IPS DF 19.7 (cell line): Measurements from ENCODE around the gene RNF214.

Experiments used
- DNase-seq: peaks from one replicate; pipeline ENCODE4 v3.0.0-alpha.2; 2013; ENCODE audit warnings: low read depth, low spot score

Gene RNF214

DNA sequence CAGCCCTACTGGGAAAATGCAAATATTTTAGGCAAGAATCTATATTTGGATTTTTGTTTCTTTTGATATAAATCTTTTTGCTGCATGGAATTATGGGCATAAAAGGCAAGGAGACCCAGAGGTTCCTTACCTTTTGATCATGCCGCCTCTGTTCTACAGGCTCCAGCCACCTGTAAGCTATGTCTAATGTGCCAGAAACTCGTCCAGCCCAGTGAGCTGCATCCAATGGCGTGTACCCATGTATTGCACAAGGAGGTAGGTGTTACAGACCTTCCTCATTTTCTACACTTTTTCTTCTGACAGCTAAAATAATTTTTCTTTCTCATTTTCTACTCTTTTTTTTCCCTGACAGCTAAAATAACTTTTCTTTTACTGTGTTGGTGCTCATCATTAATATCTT lies 50.5 kb downstream of the RNF214 start:
- DNase-seq: no peak

DNA sequence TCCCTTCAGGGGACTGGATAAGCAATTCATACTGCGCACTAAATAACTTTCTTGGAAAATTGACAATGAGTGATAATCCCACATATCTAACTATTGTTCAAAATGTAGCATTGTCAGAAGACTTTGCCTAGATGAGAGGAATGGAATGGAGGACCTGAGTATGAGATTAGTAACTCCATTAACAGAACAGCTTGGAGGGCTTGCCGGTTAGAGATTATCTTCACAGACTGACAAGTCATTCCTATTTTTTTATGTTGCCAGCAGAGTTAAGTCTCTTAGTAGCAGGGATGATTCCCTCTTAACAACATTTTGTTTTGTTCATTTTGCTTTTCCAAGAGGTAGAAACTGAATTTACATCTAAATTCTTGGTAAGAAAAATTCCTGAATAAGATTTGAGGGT lies 51.6 kb downstream of the RNF214 start:
- no peak for DNase-seq

DNA sequence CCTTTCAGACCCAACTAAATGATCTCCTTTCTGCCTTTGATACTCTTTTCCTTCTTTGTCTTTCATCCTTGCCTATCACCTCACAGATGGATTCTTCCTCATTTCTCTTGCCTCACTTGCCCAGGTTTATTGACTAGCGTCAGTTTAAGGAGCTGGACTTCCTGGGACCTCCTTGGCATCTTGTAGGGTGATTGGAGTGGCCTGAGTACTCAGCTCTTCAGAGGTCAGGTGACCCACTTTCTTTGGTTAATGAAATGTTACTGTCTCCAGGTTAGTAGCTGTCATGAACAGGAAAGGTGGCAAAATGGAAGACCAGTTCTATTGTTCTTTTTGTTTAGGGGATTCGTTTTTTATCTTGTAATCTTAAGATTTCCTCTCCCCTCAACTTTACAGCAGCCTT lies 54.1 kb downstream of the RNF214 start:
- no peak for DNase-seq

DNA sequence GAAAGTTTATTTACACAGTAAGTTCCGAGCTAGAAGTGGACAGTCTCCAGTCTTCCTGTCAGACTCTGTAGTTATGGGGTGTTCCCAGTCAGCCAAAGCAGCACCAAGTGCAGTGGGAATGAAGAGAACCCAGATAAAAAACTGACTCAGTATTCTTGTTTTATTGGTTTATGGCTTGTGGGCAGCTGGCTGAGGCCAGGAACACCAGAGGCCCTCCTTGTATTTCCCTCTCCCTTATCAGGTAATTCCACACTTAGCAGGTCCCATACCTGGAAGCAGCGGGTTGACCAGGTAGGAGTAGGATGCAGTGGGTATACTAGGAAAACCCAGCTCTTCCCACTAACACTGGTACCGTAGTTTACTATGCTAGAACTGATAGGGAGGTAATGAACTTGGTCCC lies 55.2 kb downstream of the RNF214 start:
- DNase-seq: no peak

DNA sequence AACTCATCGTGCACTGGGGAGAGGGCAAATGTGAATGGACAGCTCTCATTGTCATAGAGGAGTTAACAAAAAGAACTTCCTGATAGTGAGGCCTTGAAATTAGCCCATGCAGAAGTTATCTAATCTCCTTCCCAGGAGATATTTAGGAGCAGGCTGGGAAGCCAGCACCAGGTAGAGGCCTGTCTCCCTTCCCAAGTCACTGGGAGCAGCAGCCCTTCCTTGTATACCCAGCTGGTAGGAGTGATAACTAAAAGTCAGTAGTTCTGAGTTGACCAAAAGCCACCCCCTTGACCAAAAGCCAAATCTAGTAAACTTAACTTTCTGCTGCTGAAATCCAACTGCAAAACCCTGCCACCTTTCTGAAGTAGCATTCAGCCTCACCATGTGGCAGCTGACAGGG lies 57.3 kb downstream of the RNF214 start:
- no peak for DNase-seq

DNA sequence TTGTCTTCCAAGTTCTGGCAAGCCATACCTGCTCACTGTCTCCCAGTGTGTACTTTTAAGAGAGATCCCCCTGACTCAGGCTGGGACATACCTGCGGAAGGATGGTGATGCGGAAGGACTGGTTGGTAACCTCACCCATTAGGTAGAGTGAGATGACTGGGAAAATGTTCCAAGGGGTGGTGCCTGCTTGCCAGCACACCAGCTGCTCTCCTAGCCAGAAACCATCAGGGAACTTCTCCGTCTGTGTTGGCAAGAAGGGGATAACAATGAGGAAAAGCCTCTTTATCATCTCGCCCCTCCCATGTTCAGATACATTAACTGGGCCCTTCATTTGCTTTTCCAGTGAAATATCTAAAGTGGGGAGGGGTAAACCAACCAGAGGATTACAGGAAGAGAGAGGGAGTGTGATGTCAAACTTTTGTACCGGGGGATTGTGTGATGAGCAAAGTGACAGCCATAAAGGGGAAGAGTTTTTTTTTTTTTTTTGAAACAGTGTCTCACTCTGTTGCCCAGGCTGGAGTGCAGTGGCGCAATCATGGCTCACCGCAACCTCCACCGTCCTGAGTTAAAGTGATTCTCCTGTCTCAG lies 58.4 kb downstream of the RNF214 start, which contains the start of gene BACE1-AS:
Gene BACE1-AS, plus strand, starts transcription at position 538 of the 588 bp plus-strand sequence.
- no peak for DNase-seq

DNA sequence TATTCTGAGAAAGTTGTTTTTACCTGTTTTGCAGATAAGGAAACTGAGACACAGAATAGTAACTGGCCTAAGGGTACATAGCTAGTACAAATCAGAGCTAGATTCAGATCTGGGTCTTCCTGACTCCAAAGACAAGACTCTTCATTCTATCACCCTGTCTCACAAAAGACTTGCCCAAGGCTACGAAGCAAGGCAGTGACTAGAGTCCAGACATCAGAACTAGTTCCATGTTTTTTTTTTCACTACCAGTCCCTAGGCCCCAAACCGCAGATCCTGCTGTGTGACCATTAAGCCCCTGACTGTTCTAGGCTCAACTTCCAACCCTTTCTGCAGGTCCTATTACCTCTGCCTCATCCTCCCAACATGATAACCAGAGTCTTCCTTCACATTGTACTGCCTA lies 60.1 kb downstream of the RNF214 start:
- no peak for DNase-seq

DNA sequence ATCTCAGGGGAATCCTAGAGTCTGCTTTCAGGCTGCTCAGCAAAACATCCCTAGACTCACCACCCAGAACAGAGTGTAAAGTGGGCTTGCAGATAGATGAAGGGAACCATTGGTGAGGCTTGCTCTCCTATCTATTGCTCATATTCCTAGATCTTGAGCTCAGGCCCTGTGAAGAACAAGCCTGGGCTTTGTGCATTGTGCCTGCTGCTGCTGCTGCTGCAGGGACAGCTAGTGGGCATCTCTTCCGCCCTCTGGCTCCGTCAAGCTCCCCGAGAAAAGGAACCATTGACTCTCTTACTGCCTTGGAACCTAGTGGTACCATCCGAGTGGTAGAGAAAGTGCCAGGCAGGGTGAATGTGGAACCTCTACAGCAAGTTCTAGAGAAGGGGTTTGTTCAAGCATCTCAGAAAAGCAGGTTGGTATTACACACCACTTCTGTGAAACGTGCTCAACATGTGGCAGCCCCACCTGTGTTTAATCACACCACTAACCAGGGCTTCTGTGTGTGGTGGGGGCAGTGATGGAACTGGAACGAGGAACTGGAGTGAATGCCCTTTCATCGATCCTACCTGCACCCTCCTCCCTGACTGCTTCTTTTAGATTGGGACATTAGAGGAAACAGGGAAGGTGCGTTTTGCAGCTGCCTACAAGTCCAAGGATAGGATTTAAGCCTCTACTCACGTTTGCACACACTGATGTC lies 63.1 kb downstream of the RNF214 start:
- no peak for DNase-seq

DNA sequence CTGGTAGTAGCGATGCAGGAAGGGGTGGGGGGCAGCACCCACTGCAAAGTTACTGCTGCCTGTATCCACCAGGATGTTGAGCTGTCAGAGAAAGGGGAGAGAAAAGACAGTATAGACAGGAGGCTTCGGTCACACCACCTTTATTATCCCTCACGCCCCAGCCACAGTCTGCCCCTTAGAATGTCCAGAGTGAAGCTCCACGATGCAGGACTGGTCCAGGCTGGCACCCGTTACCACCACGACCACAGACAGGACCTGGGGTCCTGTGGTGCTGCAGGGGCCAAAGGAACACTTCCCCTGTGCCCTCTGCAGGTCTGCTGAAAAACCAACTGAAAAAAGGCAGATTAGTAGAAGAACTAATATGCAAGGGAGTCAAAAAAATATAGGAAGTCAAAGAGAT lies 64.4 kb downstream of the RNF214 start:
- no peak for DNase-seq

DNA sequence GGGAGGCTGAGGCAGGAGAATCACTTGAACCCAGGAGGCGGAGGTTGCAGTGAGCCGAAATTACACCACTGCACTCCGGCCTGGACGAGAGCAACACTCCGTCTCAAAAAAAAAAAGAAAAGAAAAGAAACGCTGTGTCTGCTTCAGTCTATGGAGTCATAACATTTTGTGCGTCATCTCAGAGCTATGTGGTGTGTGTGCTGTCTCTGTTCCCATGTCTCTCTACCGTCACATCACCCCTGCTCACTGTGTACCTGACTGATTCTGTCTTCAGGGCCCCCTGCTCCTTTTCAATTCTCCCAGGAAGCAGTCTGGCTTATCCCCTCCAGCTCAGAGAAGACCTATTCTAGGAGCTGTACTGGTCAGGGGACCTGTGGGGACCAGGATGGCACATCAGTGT lies 65.7 kb downstream of the RNF214 start:
- no peak for DNase-seq

DNA sequence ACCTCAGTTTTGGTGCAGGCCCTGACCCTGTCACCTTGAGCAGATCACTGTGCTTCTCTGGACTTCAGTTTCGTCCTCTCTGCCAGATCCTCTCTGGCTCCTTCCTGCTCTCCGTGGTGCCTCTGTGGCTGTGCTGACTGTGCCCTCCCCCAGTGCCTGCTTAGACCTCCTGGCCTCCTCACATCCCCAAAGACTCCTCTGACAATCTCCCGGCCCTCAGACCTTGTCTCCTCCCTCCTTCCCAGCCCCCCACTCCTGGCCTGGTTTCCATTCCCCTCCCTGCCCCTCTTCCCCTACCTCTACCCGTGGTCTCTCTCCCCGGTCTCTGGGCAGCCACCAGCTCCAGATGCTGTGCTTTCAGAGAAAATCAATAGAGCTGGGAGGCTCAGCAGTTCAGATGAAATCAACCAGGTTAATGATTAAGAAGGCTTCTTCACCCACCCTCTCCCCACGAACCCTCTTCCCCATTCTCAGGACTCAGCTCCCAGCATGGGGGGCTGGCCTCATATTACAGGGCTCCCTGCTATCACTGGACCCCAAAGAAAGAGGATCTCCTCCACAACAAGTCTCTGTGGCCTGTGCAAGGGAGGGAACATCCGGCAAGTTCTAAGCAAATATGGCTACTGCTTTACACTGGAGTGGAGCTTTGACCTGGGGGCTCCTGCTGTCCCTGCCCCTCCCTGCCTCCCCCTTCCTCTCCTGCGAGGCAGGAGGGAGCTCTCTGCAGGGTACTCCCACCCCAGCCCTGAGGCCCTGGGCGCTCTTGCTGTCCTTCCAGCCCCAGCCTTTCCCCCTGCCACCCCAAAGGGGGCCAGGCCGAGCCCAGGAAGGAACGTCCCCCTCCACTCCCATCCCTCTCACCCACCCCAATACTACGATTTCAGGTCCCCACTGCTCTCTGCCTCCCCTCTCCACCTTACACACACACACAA lies 67.1 kb downstream of the RNF214 start:
- DNase-seq: no peak

DNA sequence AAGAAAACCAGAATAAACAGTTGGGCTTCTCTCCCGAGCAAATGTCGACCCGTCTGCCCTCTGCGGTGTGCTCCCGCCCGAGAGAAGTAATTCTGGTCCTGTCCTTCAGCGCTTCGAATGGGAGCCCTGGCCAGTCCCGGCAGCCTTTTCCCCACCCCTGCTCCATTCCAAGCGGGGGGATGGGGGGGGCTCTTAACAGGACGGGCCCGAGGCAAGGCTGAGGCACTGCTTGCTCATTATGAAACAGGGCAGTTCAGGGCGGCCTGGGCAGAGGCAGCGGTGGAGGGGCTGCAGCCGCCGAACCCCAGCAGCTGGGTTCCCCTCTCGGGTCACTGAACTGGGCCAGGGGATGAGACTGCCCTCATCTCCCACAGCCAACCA lies 67.8 kb downstream of the RNF214 start:
- DNase-seq: no peak

DNA sequence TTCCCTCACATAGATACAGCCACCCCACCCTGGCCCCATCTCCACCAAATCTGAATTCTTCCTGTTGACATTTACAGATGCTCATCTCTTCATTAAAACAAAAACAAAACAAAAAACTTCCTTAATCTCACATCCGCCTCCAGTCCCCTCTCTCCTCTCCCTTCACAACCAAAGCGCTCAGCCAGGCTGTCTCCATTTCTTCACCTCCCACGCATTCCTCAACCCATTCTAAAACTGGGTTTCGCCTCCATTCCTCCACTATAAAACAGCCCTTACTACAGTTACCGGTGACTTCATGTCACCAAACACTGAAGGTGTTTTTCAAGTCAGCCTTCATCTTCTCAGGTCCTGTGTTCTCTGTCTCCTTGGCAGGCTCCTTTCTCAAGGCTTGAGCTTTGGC lies 68.3 kb downstream of the RNF214 start:
- no peak for DNase-seq

DNA sequence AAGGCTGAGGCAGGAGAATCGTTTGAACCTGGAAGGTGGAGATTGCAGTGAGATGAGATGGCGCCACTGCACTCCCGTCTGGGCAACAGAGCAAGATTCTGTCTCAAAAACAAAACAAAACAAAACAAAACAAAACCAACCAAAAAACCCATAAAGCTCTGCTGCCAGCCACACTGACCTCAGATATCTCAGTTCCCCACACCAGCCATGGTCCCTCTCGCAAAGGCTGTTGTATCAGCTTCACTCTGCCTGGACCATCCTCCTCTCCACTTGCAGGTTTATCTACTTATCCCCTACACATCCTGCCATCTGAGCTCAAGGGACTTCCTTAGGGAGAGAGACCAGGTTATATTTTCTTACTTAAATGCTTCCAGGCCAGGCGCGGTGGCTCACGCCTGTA lies 69.8 kb downstream of the RNF214 start:
- DNase-seq: no peak

DNA sequence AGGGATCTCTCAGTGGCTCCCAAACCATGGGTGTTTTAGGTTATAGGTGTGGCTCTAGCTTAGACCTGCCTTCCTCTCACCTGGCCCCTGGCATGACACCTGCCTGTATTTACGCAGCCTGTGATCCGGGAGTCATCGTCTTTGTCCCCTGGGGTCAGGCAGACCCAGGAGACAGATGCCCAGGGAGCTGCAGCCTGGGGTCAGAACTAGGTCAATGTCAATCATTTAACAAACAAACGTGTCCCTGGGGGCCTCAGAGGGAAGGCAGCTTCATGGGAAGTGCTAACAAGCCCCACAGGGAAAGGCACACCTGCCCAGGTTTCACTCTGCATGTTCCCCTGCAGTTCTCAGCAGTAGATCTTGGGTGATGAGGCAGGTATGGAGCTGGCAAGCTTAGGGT lies 70.6 kb downstream of the RNF214 start:
- DNase-seq: no peak

DNA sequence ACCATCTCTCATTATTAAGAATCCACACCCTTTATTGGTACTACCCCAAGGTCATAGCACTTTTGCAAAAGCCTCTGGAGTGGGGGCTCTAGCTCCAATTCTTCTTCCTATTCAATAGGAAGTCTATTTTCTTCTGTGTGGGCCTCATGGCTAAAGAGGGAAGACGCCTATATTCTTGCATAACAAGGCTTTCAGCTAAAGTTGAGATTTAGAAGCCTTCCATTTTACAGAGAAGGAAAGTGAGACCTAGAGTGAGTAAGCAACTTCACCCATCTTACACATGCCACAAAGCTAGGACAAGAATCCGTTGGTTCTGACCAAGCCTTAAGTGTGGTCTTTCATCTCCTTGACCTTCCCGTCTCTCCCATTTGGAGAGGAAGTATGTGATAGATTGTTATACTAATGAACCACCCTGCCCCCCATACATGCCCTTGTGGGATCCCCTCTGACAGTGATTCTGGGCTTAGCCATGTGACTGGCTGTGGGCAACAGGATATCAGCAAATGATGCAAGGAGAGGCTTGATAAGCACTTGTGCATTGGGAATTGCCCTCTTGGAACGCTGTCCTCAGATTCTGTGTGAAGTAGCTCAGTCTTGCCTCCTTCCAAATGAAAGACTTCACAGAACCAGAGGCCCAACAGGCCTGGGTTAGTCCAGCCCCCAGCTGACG lies 71.3 kb downstream of the RNF214 start:
- no peak for DNase-seq

DNA sequence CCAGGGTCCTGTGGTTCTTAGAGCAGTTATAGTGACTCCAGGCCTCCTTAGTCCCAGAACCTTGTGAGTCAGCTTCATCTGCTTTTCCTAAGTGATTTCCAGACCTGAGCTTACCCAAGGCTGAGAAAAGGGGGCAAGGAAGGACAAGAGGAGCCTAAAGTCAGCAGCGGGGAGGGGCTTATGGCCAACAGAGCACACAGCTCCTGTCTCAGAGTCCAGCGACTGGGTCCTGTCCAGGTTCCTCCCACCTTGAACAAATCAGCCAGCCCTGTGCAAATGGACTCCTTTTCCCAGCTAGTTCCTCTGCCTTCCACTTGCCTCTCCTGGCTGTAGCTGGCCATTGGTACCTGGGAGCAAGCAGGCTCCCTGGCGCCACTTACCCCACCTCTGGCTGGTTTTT lies 72.7 kb downstream of the RNF214 start:
- no peak for DNase-seq

DNA sequence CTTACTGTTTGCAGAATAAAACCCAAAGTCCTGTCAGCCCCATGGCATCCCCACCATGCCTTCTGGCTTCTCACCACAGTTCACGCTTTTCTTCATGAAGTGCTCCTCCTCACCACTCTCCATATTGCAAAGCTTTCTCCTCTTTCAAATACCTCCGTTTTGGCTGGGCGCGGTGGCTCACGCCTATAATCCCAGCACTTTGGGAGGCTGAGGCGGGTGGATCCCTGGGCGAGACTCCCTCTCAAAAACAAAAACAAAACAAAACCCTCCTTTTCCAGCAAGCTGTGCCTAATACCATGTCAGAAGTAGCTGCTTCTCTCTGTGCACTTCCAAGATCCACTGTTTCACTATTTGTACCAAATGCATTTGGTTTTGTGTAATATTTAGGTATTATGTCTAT lies 76.8 kb downstream of the RNF214 start:
- no peak for DNase-seq

DNA sequence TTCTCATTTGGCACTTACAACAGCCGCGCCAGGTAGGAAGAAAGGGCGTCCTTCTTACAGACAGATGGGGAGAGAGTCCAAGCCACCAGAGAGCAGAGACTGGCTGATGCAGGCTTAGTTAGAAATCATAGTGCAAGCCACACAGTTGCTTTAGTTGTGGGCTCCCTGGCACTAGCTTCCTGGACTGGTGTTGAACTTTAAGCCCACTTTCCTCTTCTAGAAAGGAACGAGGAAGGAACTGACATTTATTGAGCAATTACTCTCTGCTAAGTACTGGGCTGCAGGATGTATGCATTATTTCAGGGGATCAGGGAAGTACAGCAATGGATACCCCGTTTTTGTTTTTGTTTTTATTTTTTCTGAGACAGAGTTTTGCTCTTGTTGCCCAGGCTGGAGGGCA lies 80.6 kb downstream of the RNF214 start:
- DNase-seq: no peak

DNA sequence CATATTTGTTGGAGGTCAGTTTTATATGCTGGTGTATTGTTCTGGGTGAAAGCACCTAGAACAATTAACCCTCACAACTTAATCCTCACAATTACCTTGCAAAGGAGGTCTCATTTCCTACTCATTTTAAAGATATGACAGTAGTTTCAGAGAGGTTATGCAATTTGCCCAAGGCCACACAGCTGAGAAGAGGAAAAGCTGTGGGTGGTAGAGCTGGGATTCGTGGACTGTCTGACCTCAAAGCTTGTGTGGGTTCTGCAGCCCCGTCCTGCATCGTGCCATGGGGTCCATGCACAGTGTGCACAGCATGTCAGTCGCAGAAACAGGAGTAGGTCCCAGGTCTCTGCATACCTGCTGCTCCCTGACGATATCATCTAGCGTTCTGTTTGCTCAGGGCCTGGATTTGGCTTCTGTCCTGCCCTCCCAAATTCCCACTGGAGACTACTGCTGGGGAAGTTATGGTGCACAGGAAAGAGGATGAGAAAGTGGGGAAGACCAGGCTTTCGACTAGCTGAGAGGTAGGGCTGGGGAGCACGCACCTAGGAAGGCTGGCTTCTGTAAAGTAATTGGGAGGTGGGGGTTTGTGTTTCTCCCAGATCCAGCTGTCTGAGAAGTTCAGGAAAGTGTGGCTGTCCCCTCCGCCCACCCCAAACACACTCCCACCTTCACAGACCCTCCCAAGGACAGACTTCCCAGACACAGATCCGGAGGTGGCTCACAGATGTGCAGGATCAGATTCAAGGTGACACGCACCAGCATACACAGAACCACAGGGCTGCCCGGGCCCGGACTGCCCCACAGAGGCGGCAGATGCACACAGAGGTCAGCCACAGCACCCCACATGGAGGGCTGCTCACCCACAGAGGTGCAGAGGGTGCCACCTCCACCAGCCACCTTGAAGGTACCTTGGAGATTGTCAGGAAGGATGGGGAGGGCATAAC lies 81.6 kb downstream of the RNF214 start:
- DNase-seq: no peak

DNA sequence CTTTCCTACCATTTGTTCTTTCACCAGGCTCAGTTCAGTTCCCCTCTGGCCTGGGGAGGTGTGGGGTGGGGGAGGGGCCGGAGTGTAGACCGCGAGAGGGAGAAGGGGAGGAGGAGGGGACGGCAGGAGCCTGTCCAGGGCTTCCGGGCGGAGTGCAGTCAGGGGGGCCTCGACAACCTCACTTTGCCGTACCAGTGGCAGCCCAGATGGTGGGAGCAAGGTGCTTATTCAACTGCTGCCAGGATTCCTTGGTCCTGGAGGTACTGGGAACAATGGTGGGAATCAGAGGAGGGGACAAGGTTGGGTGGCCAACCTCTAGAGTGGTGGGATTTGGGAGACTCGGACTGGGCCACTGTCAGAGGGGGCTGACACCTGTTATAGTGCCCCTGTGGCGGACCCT lies 82.4 kb downstream of the RNF214 start:
- DNase-seq: no peak
